ENCODE measurements around the gene ADK.

ADK gene

GRCh38 chr10:74371696-74372095 is 220.7 kb downstream of the ADK start:
- DNase-seq = no peak

GRCh38 chr10:74373059-74373458 is 222.0 kb downstream of the ADK start:
- no peak for DNase-seq

- DNase-seq = no peak
Observed at GRCh38 chr10:74377476-74377875, 226.5 kb downstream of the ADK start.

- no peak for DNase-seq
Observed at GRCh38 chr10:74379474-74379873, 228.5 kb downstream of the ADK start.

- no peak for DNase-seq
Observed at GRCh38 chr10:74380795-74381194, 229.8 kb downstream of the ADK start.

GRCh38 chr10:74381291-74381853 is 230.4 kb downstream of the ADK start:
- DNase-seq = no peak

GRCh38 chr10:74382663-74383062 is 231.6 kb downstream of the ADK start:
- DNase-seq = no peak

- no peak for DNase-seq
Observed at GRCh38 chr10:74383642-74384041, 232.6 kb downstream of the ADK start.

GRCh38 chr10:74384615-74385183 is 233.7 kb downstream of the ADK start:
- no peak for DNase-seq

- no peak for DNase-seq
Observed at GRCh38 chr10:74388801-74389200, 237.8 kb downstream of the ADK start.

- no peak for DNase-seq
Observed at GRCh38 chr10:74391786-74392185, 240.8 kb downstream of the ADK start.

- no peak for DNase-seq
Observed at GRCh38 chr10:74394416-74394969, 243.5 kb downstream of the ADK start.

GRCh38 chr10:74400186-74400585 is 249.2 kb downstream of the ADK start:
- no peak for DNase-seq

- no peak for DNase-seq
Observed at GRCh38 chr10:74406006-74406405, 255.0 kb downstream of the ADK start.

- no peak for DNase-seq
Observed at GRCh38 chr10:74415146-74415839, 264.3 kb downstream of the ADK start.

GRCh38 chr10:74417397-74417796 is 266.4 kb downstream of the ADK start:
- DNase-seq = no peak

GRCh38 chr10:74418285-74418872 is 267.4 kb downstream of the ADK start:
- DNase-seq = no peak

- no peak for DNase-seq
Observed at GRCh38 chr10:74419491-74419951, 268.5 kb downstream of the ADK start.

GRCh38 chr10:74419958-74420375 is 268.9 kb downstream of the ADK start:
- no peak for DNase-seq

- no peak for DNase-seq
Observed at GRCh38 chr10:74424565-74424964, 273.5 kb downstream of the ADK start.

GRCh38 chr10:74425456-74426001 is 274.5 kb downstream of the ADK start:
- DNase-seq = no peak

- no peak for DNase-seq
Observed at GRCh38 chr10:74431816-74432215, 280.8 kb downstream of the ADK start.

- no peak for DNase-seq
Observed at GRCh38 chr10:74432841-74433594, 282.0 kb downstream of the ADK start.
